Measurements from ENCODE around the gene SLC10A6. TPM values are rescaled to one million over a fixed set of nuclear protein-coding genes. Genes with fewer than 3 reads are reported as not detected.

Gene SLC10A6
- polyA plus RNA-seq, 2 of the 4 experiments (the other 2 are of a cell fraction), result not detected

GRCh38 chr4:86815653-86816052 is 33.5 kb downstream of the SLC10A6 start:
- FAIRE-seq, result no peak
- no peaks in the 10 kb centered on the region for H3K4me1 ChIP-seq
- H3K27ac ChIP-seq, result no peak overlapping the region
- ChIA-PET CTCF (no interaction called here), POLR2A (no interaction called here)
- no peak overlapping the region for H3K4me3 ChIP-seq
- no peak overlapping the region for H3K4me2 ChIP-seq
- no peak for TF ChIP-seq ZNF302 (CRISPR knock-in tag; IDR thresholded peaks at IDR 0.05)
- TF ChIP-seq MYC (IDR thresholded peaks at IDR 0.05; ENCODE audit: borderline replicate concordance, low read length), result no peak
- no peak for TF ChIP-seq PBX3 (IDR thresholded peaks at IDR 0.05)
- no peak for TF ChIP-seq ZFP36 (IDR thresholded peaks at IDR 0.05; ENCODE audit: borderline replicate concordance, partially characterized antibody)
- no peak for TF ChIP-seq REST (IDR thresholded peaks at IDR 0.05)
- no peak for TF ChIP-seq FOSB (CRISPR knock-in tag; IDR thresholded peaks at IDR 0.05)
- TF ChIP-seq HOXB13 (CRISPR knock-in tag; IDR thresholded peaks at IDR 0.05; ENCODE audit: low read depth), result no peak
- no peak for TF ChIP-seq MAZ (IDR thresholded peaks at IDR 0.05; ENCODE audit: borderline replicate concordance, low read depth, low read length)
- TF ChIP-seq HOXA7 (CRISPR knock-in tag; IDR thresholded peaks at IDR 0.05), result no peak
- no peak for TF ChIP-seq SMC3 (IDR thresholded peaks at IDR 0.05)
- TF ChIP-seq EHF (CRISPR knock-in tag; IDR thresholded peaks at IDR 0.05), result no peak
- no peak for TF ChIP-seq RARB (CRISPR knock-in tag; IDR thresholded peaks at IDR 0.05)
- TF ChIP-seq RCOR1 (IDR thresholded peaks at IDR 0.05; ENCODE audit: low read depth, low read length), result no peak
- TF ChIP-seq TP53 (CRISPR knock-in tag; IDR thresholded peaks at IDR 0.05), result no peak
- TF ChIP-seq NPAS2 (CRISPR knock-in tag; IDR thresholded peaks at IDR 0.05; ENCODE audit: borderline replicate concordance), result no peak
- no peak for ATAC-seq
- WGBS (ENCODE audit: missing lambda C conversion rate), result 74% methylated on average over 1 of the region's 1 CpG
- no peaks in the 10 kb centered on the region for H3K9me3 ChIP-seq
- no peak for DNase-seq (ENCODE audit: low read depth in 1 of 2, low spot score in 1 of 2)

- DNase-seq (ENCODE audit: low read depth in 1 of 2, low spot score in 1 of 2) (no peak), ATAC-seq (no peak), FAIRE-seq (no peak)
- WGBS (ENCODE audit: missing lambda C conversion rate), result 96% methylated on average over 3 of the region's 3 CpGs
- Histone ChIP-seq H3K27ac (no peak overlapping the region), H3K9me3 (no peaks in the 10 kb centered on the region), H3K4me2 (no peak overlapping the region), H3K4me3 (no peak overlapping the region), H3K4me1 (no peaks in the 10 kb centered on the region)
- ChIA-PET CTCF (no interaction called here), POLR2A (no interaction called here)
- TF ChIP-seq JUN (IDR thresholded peaks at IDR 0.05) (no peak), EP300 (IDR thresholded peaks at IDR 0.05) (no peak), POLR2AphosphoS2 (conservative IDR thresholded peaks at IDR 0.05; ENCODE audit: low read length) (no peak), KDM5A (IDR thresholded peaks at IDR 0.05) (no peak), HDAC2 (IDR thresholded peaks at IDR 0.05) (no peak), FOXS1 (CRISPR knock-in tag; IDR thresholded peaks at IDR 0.05) (no peak), PBX3 (IDR thresholded peaks at IDR 0.05) (no peak), NR3C1 (IDR thresholded peaks at IDR 0.05) (no peak), EHMT2 (IDR thresholded peaks at IDR 0.05; ENCODE audit: low read depth) (no peak), CEBPB (IDR thresholded peaks at IDR 0.05) (no peak), CBX8 (IDR thresholded peaks at IDR 0.05) (no peak), ELK1 (IDR thresholded peaks at IDR 0.05; ENCODE audit: low read depth, low read length) (no peak), ZC3H11A (IDR thresholded peaks at IDR 0.05) (no peak), JUNB (IDR thresholded peaks at IDR 0.05) (no peak)
These were observed 38.3 kb downstream of the SLC10A6 start for GRCh38 chr4:86810847-86811246.
